AG09309 (cell line): ENCODE results near the gene CCL19.

Experiments
- DNase-seq: peaks from one replicate; pipeline ENCODE4 v3.0.0-alpha.2; 2010; ENCODE audit warnings: low read depth
- H3K4me3 ChIP-seq: 2 replicates; pipeline ENCODE4 v1.5.1; 2011; ENCODE audit warnings: mild to moderate bottlenecking, low read depth, low read length, moderate library complexity; ENCODE audit not compliant: control insufficient read depth
- TF ChIP-seq, protein P1 (sequence below): IDR thresholded peaks from 2 replicates; pipeline ENCODE4 v1.5.1; 2011; ENCODE audit warnings: mild to moderate bottlenecking, low read depth, low read length, inconsistent platforms; ENCODE audit not compliant: insufficient read depth, control insufficient read depth; ENCODE audit errors: missing control alignments

CCL19 gene

GRCh38 chr9:34663303-34663605 lies 27.8 kb downstream of the CCL19 start:
- no peak overlapping the region for H3K4me3 ChIP-seq
- no peak for DNase-seq
- TF ChIP-seq, protein P1, sequence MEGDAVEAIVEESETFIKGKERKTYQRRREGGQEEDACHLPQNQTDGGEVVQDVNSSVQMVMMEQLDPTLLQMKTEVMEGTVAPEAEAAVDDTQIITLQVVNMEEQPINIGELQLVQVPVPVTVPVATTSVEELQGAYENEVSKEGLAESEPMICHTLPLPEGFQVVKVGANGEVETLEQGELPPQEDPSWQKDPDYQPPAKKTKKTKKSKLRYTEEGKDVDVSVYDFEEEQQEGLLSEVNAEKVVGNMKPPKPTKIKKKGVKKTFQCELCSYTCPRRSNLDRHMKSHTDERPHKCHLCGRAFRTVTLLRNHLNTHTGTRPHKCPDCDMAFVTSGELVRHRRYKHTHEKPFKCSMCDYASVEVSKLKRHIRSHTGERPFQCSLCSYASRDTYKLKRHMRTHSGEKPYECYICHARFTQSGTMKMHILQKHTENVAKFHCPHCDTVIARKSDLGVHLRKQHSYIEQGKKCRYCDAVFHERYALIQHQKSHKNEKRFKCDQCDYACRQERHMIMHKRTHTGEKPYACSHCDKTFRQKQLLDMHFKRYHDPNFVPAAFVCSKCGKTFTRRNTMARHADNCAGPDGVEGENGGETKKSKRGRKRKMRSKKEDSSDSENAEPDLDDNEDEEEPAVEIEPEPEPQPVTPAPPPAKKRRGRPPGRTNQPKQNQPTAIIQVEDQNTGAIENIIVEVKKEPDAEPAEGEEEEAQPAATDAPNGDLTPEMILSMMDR: no peak

DNA sequence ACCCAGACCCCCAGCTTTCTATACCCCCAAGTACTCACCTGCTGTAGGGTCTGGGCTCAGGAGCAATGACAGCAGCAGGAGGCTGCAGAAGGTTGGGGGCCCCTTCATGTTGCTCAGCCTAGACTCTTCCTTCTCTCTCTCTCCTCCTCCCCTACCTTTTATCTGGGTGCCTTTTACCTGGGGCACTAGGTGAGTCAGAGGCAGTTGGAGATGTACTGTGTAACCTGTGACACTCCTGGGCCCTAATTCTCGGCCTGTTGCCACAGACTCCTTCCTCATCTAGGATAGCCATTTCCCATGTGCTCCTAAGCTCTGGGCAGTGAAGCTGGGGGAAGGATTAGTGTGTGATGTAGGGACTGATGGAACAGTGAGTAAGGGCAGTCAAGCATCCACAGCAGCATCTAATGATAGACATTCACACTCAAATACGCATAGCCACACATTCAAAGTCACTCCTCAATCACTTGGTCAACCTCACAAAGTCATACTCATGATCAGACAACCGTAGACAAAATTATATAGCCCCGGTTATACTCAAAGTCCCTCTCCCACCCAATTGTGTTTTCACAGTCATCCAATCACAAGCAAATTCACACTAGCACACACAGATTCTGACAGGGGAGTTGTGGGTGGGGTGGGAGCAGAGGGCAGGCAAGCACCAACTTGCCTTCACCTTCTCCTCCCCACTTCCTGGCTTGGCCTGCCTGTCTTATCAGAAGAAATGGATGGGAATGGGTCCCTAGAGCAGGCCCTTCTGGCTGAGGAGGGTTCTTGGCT lies 28.4 kb downstream of the CCL19 start, which contains the start of gene CCL27:
CCL27 (minus strand) TSS at position 132 of the 777 bp plus-strand sequence; CDS start at position 108, 24 bp downstream.
- no peak within 1 kb of the TSS for H3K4me3 ChIP-seq
- TF ChIP-seq, protein P1: no peak
- no peak for DNase-seq

- DNase-seq: no peak
Measured at GRCh38 chr9:34659592-34660253, 31.4 kb downstream of the CCL19 start.

DNA sequence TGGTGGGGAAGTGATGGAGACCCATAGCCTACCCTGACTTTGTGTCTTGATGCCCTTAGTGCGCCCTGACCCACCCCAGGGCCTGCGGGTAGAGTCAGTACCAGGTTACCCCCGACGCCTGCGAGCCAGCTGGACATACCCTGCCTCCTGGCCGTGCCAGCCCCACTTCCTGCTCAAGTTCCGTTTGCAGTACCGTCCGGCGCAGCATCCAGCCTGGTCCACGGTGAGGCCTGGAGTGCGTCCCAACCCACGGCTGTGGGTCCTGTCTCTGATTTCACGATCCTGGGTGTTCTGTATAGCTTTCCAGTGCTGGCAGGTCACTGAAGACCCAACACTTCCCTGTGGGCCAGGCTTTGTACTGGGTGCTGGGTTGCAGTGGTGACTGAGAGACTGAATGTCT lies 32.6 kb downstream of the CCL19 start:
- TF ChIP-seq, protein P1: no peak
- no peak overlapping the region for H3K4me3 ChIP-seq
- no peak for DNase-seq

More at GRCh38 chr9:34659592-34660253, 31.4 kb downstream of the CCL19 start:
- TF ChIP-seq, protein P1: no peak
- H3K4me3 ChIP-seq: no peak overlapping the region

GRCh38 chr9:34656992-34657391 lies 34.1 kb downstream of the CCL19 start:
- no peak for DNase-seq
- TF ChIP-seq, protein P1: no peak
- no peak overlapping the region for H3K4me3 ChIP-seq

GRCh38 chr9:34655394-34655793 lies 35.7 kb downstream of the CCL19 start:
- DNase-seq: no peak
- H3K4me3 ChIP-seq: no peak overlapping the region
- TF ChIP-seq, protein P1: no peak
